SU-DHL-6 (cell line): Measurements from ENCODE around the gene FARP2.

Source experiments
- CTCF ChIP-seq: fragments of 200-600 bp; sonication (generic); IDR thresholded peaks from one replicate; pipeline ENCODE4 v1.5.1; 2017; ENCODE audit warnings: antibody characterized with exemption, mild to moderate bottlenecking, low read length, moderate library complexity; ENCODE audit not compliant: insufficient read depth, poor library complexity, severe bottlenecking
- EZH2phosphoT487 ChIP-seq: fragments of 200-600 bp; sonication (generic), shearing (Covaris generic); conservative IDR thresholded peaks from 2 replicates; pipeline ENCODE4 v1.6.1; 2018; ENCODE audit warnings: mild to moderate bottlenecking, antibody characterized with exemption, low read length, moderate library complexity, mixed read lengths

GRCh38 chr2:241325257-241325656 is 30.8 kb upstream of the FARP2 start:
- TF ChIP-seq CTCF = no peak
- no peak for TF ChIP-seq EZH2phosphoT487
